HEK293T (cell line): ENCODE measurements around the gene PSMC3IP.

Source experiments
- BHLHE40 ChIP-seq: fragments of 450-650 bp; IDR thresholded peaks from 2 replicates; pipeline ENCODE4 v1.6.1; 2016; ENCODE audit warnings: mild to moderate bottlenecking, moderate library complexity, borderline replicate concordance
- CTBP1 ChIP-seq: fragments of 450-650 bp; IDR thresholded peaks from 2 replicates; pipeline ENCODE4 v1.6.1; 2016; ENCODE audit warnings: borderline replicate concordance
- FOXA1 ChIP-seq: fragments of 450-650 bp; IDR thresholded peaks from 2 replicates; pipeline ENCODE4 v1.6.1; 2016; ENCODE audit warnings: mild to moderate bottlenecking
- FOXM1 ChIP-seq: fragments of 450-650 bp; IDR thresholded peaks from 2 replicates; pipeline ENCODE4 v1.6.1; 2017; ENCODE audit warnings: mild to moderate bottlenecking, borderline replicate concordance
- HDGF ChIP-seq: fragments of 450-650 bp; IDR thresholded peaks from 2 replicates; pipeline ENCODE4 v1.6.1; 2017; ENCODE audit warnings: antibody characterized with exemption, borderline replicate concordance
- L3MBTL2 ChIP-seq: fragments of 450-650 bp; conservative IDR thresholded peaks from 2 replicates; pipeline ENCODE4 v1.6.1; 2016; ENCODE audit warnings: mild to moderate bottlenecking
- PKNOX1 ChIP-seq: fragments of 450-650 bp; IDR thresholded peaks from 2 replicates; pipeline ENCODE4 v1.6.1; 2016
- SP1 ChIP-seq: fragments of 450-650 bp; IDR thresholded peaks from 2 replicates; pipeline ENCODE4 v1.6.1; 2017
- TARDBP ChIP-seq: fragments of 450-650 bp; IDR thresholded peaks from 2 replicates; pipeline ENCODE4 v1.6.1; 2016
- ZNF384 ChIP-seq: fragments of 450-650 bp; IDR thresholded peaks from 2 replicates; pipeline ENCODE4 v1.6.1; 2016

- TF ChIP-seq TARDBP (no peak), CTBP1 (no peak), ZNF384 (no peak), SP1 (no peak), L3MBTL2 (peak; percentile 10; the same call in 1 of the 2 replicates), FOXM1 (no peak), HDGF (no peak), BHLHE40 (no peak), FOXA1 (no peak), PKNOX1 (no peak)
These were observed 41.5 kb downstream of the PSMC3IP start, which contains the start of gene NAGLU for GRCh38 chr17:42536048-42536371.
